Measurements from ENCODE around the gene CIT. TPM values are rescaled to one million over a fixed set of nuclear protein-coding genes. Genes with fewer than 3 reads are reported as not detected.

The CIT gene
- total RNA-seq, 1 experiment from 2014 or later: 11.3 TPM

DNA sequence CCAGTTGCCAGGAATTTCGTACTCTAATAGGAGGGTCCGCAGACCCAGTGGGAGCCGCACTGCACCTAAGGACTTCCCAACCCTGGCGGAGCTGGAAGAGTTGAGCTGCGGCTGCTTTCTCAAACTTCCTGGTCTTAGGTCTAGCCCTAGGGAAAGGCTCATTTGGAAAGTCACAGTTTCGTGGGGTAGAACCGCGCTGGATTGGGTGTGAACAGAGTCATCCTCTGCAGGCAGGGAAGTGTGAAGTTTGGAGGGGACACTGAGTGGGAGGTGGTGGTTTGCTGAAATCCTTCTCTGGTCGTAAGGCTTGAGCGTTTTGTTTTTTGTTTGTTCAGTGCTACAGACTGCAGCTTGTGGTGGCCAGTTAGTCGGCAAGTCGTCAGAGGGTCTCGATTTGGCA, 190.3 kb downstream of the CIT start:
- no peak for DNase-seq (ENCODE audit: low spot score)
- in situ Hi-C loops (cut with HindIII; ENCODE audit: low sequenced_read_pairs): no loop called here

DNA sequence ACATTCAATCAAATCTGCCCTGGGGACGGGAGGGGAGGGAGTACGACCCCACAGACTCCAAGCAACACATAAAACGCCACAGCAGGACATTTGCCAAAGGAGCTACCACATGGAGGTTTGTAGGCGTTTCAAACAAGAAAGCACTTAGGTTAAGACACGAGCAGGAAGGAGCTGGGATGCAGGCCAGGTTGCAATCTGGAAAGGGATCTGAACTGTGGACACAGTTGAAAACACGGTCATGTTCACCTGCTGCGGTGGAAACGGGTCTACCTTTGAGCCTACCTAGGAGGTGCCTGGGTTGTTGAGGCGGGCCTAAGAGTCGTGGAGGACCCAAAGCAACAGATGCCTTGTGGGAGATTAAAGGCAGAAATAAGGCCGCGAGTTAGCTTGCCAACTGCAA, 190.8 kb downstream of the CIT start:
- DNase-seq (ENCODE audit: low spot score): no peak
- in situ Hi-C loops (cut with HindIII; ENCODE audit: low sequenced_read_pairs): no loop called here

DNA sequence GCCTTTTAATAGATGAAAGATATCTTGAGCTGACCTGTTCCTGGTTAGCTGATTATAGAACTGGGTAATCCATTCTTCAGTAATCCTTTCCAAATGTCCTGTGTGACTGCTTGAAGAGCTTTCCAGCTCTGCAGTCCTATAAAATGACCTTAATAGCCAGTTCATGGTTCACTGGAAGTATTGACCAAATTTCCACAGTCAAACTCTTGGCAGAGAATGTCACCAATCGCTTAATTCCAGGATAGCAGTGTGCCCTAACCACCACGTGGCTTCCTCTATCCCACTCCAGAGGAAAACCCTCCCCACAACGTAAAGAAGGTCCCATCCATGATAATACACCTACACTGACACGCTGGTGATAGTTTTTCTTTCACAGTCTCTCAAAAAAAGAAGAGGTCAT, 191.7 kb downstream of the CIT start:
- no peak for DNase-seq (ENCODE audit: low spot score)
- in situ Hi-C loops (cut with HindIII; ENCODE audit: low sequenced_read_pairs): no loop called here

DNA sequence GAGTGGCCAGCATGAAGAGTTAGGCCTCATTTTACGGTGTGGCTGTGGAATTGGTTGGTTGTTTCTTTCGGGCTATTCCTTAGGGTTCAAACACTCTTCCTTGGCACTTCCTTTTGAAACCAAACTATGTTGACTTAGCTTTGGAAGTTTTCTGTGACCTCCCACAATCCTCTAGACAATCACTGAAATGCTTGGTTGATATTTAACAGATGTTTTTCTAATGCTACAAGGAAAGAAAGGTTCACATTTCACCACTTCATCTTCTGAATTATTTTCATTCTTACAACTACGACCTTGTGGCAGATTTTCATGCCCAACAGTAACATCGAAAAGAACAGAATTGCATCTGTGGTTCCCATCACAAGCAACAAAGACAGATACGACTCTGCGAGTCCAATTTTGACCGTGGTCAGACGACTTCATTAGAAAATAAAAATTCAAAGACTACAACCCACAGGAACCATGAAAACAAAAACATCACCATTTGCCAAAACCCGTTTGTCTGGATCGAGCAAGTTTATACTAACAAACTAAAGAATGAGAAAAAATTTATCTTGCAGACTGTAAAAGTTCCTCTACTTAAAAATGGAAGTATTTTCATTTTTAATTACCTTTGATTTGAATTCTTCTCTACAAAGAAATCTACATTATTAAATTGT, 192.3 kb downstream of the CIT start:
- DNase-seq (ENCODE audit: low spot score): no peak
- in situ Hi-C loops (cut with HindIII; ENCODE audit: low sequenced_read_pairs): no loop called here

GRCh38 chr12:119683816-119684215, 193.3 kb downstream of the CIT start:
- no peak for DNase-seq (ENCODE audit: low spot score)
- in situ Hi-C loops (cut with HindIII; ENCODE audit: low sequenced_read_pairs): no loop called here

- in situ Hi-C loops (cut with HindIII; ENCODE audit: low sequenced_read_pairs): no loop called here
Observed at GRCh38 chr12:119683413-119683812, 193.7 kb downstream of the CIT start.

GRCh38 chr12:119682639-119683252, 194.4 kb downstream of the CIT start:
- in situ Hi-C loops (cut with HindIII; ENCODE audit: low sequenced_read_pairs): no loop called here
- no peak for DNase-seq (ENCODE audit: low spot score)

More at GRCh38 chr12:119683413-119683812, 193.7 kb downstream of the CIT start:
- no peak for DNase-seq (ENCODE audit: low spot score)

- no peak for DNase-seq (ENCODE audit: low spot score)
- in situ Hi-C loops (cut with HindIII; ENCODE audit: low sequenced_read_pairs): no loop called here
Observed at GRCh38 chr12:119681728-119682638, 195.1 kb downstream of the CIT start.

GRCh38 chr12:119681111-119681510, 196.0 kb downstream of the CIT start:
- no peak for DNase-seq (ENCODE audit: low spot score)
- in situ Hi-C loops (cut with HindIII; ENCODE audit: low sequenced_read_pairs): no loop called here

GRCh38 chr12:119679490-119679889, 197.6 kb downstream of the CIT start:
- in situ Hi-C loops (cut with HindIII; ENCODE audit: low sequenced_read_pairs): no loop called here
- DNase-seq (ENCODE audit: low spot score): no peak

- DNase-seq (ENCODE audit: low spot score): no peak
- in situ Hi-C loops (cut with HindIII; ENCODE audit: low sequenced_read_pairs): no loop called here
Observed at GRCh38 chr12:119679081-119679480, 198.0 kb downstream of the CIT start.

GRCh38 chr12:119678459-119678858, 198.7 kb downstream of the CIT start:
- in situ Hi-C loops (cut with HindIII; ENCODE audit: low sequenced_read_pairs): no loop called here
- DNase-seq (ENCODE audit: low spot score): no peak

DNA sequence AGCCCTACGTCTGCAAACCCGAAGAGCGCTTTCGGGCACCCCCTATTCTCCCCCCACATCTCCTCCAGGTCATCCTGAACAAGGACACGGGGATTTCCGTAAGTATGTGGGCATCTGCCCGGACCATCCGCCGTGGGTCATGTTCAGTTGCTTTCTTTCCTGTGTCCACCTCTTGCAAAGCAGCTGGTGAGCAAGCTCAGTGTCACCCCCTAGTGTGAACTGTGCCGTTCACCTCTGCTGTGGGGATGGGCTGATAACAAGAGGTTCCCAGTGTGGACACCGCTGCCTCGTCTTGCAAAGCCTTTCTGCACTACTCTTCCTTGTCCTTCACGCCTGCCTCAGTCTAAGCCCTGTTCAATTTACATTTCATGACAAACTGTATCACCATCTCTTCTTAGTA, 200.5 kb downstream of the CIT start:
- no peak for DNase-seq (ENCODE audit: low spot score)
- in situ Hi-C loops (cut with HindIII; ENCODE audit: low sequenced_read_pairs): no loop called here

GRCh38 chr12:119676022-119676421, 201.1 kb downstream of the CIT start:
- in situ Hi-C loops (cut with HindIII; ENCODE audit: low sequenced_read_pairs): no loop called here

DNA sequence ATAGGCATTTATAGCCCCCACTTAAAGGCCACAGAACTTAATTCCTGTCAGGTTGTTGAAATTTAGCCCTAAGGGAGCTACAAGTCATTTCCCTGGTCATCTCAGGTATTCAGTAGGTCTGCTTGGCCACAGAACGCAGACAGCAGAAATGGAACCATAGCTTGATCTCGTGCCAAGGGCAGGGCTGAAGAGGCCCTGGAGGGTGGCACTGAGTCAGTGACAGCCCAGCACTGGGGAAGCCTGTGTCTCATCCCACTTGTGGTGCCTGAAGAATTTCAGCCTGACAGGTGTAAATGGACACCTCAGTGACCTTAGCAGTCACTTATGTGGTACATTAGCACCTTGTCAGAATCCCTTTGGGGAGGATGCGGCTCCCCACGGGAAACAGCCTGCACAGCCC, 202.6 kb downstream of the CIT start:
- in situ Hi-C loops (cut with HindIII; ENCODE audit: low sequenced_read_pairs): no loop called here
- no peak for DNase-seq (ENCODE audit: low spot score)

More at GRCh38 chr12:119676022-119676421, 201.1 kb downstream of the CIT start:
- DNase-seq (ENCODE audit: low spot score): no peak

GRCh38 chr12:119673634-119674033, 203.5 kb downstream of the CIT start:
- in situ Hi-C loops (cut with HindIII; ENCODE audit: low sequenced_read_pairs): no loop called here
- no peak for DNase-seq (ENCODE audit: low spot score)

- DNase-seq (ENCODE audit: low spot score): no peak
- in situ Hi-C loops (cut with HindIII; ENCODE audit: low sequenced_read_pairs): no loop called here
Observed at GRCh38 chr12:119672194-119672593, 204.9 kb downstream of the CIT start.

DNA sequence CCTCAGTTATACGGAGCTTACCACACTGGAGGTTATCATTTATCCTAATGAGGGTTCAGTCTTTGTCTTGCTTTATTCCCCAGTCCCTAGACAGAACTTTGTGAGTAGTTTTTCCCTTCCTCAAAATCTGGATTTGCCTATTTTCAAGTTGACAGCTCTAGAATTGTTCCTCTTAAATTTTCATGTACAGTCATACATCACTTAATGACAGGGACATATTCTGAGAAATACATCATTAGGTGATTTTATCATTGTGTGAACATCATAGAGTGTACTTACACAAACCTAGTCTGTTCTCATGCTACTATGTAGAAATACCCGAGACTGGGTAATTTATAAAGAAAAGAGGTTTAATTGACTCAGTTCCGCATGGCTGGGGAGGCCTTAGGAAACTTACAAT, 206.1 kb downstream of the CIT start:
- in situ Hi-C loops (cut with HindIII; ENCODE audit: low sequenced_read_pairs): no loop called here
- no peak for DNase-seq (ENCODE audit: low spot score)

DNA sequence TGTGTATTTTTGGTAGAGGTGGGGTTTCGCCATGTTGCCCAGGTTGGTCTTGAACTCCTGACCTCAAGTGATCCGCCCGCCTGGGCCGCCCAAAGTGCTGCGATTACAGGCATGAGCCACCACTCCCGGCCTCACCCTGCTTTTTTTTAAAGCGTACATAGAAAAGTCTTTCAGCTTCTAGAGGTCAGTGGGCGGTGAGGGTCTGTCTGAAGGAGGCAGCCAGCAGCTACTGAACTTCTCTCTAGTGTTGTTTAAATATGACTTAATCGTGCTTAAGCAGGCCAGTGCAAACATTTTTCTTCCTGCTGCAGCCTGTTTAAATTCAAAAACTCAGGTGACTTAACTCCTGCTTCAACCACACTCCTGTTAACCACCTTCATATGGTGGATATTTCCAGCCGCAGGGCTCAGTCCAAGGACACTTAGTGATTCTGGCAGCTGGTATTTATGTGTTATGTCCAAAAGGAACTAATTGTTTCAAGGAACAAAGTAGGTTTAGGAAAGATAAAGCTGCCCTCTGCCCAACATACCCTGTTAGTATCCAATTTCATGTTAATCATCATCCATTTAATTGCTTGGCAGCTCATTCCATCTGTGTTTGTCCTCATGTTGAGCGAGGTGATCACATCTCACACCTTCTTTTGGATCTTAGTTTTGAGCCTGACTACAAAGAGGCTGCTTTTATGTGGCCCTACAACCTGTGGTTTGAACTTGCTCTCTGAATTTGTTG, 207.2 kb downstream of the CIT start:
- no peak for DNase-seq (ENCODE audit: low spot score)
- in situ Hi-C loops (cut with HindIII; ENCODE audit: low sequenced_read_pairs): no loop called here

Measured in G401 (cell line).